ENCODE data around the gene TSHZ2.
"Not testable (repeated sequence)": the region's sequence is repeated elsewhere in the genome, so short reads cannot be mapped to it uniquely, and the experiment has no call there.

The TSHZ2 gene

GRCh38 chr20:52945862-52946522 is 26.2 kb upstream of the TSHZ2 start:
- no peaks in the 10 kb centered on the region for H3K36me3 ChIP-seq (ENCODE audit: insufficient read depth, low read length)

DNA sequence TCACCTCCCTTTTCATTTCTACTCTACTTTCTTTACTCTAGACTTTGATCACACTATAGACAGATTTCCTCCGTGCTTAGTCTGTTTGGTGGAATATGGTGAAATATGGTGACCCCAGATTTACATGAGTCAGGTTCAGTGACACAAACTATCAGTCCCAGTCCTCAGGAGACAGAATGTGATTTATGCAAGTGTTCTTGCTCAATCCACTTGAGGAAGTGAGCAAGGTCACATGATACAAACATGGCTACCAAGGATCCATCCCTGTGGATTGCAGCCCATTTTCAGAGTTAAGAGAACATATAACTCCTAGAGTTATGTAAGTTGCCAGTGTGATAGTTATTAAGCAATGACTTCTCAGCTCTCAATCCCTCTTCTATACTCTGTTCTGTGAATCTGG is 23.7 kb upstream of the TSHZ2 start:
- Histone ChIP-seq H3K9me3 (ENCODE audit: control insufficient read depth, insufficient read depth, low read length) (no peaks in the 10 kb centered on the region), H3K36me3 (ENCODE audit: insufficient read depth, low read length) (no peaks in the 10 kb centered on the region), H3K4me1 (ENCODE audit: insufficient read depth, low read length) (no peaks in the 10 kb centered on the region), H3K9ac (ENCODE audit: low read depth, low read length) (no peak overlapping the region)

More at GRCh38 chr20:52945862-52946522, 26.2 kb upstream of the TSHZ2 start:
- no peak overlapping the region for H3K9ac ChIP-seq (ENCODE audit: low read depth, low read length)
- H3K4me1 ChIP-seq (ENCODE audit: insufficient read depth, low read length): no peaks in the 10 kb centered on the region
- H3K9me3 ChIP-seq (ENCODE audit: control insufficient read depth, insufficient read depth, low read length): no peaks in the 10 kb centered on the region

DNA sequence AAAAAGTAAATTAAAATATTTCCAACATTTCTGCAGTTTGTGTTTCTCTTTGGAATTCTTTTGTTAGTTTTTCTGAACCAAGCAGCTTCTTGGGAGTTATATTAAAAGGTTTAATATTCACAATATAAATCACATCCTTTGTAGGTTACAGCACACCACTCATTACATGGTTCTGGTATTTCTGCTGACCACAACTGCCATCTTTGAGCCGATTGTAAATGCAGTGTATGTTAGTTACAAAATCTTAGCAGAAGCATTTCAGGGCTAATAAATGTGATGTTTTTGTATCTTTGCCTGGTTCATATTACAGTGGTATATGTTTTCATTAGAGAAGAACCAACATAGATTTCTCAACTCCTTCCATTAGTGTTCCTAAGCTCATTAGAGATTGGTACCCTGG is 19.1 kb upstream of the TSHZ2 start:
- Histone ChIP-seq H3K9ac (ENCODE audit: low read depth, low read length) (no peak overlapping the region), H3K4me1 (ENCODE audit: insufficient read depth, low read length) (no peaks in the 10 kb centered on the region), H3K9me3 (ENCODE audit: control insufficient read depth, insufficient read depth, low read length) (no peaks in the 10 kb centered on the region), H3K36me3 (ENCODE audit: insufficient read depth, low read length) (no peaks in the 10 kb centered on the region)

DNA sequence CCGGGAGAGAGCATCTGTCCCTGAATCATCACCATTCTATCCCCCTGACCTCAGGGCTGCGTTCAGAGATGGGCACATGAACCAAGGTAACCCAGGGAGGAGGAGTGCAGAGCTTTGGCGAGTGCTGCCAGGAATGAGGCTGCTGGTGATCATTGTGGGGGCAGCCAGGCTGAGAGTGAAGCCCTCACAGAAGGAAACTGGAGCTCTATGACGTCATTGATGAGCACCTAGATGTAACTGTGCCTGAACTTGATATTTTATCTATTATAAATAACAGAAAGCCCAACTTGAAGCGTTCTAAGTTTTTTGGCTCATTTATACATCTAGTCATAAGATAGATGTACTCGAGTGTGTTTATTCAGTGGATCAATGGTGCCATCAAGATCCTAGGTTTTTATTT is 17.3 kb upstream of the TSHZ2 start:
- no peaks in the 10 kb centered on the region for H3K36me3 ChIP-seq (ENCODE audit: insufficient read depth, low read length)
- H3K9ac ChIP-seq (ENCODE audit: low read depth, low read length): no peak overlapping the region
- no peaks in the 10 kb centered on the region for H3K4me1 ChIP-seq (ENCODE audit: insufficient read depth, low read length)
- no peaks in the 10 kb centered on the region for H3K9me3 ChIP-seq (ENCODE audit: control insufficient read depth, insufficient read depth, low read length)

- H3K9ac ChIP-seq (ENCODE audit: low read depth, low read length): no peak overlapping the region
- H3K4me1 ChIP-seq (ENCODE audit: insufficient read depth, low read length): no peaks in the 10 kb centered on the region
- H3K36me3 ChIP-seq (ENCODE audit: insufficient read depth, low read length): no peaks in the 10 kb centered on the region
These were observed 13.9 kb upstream of the TSHZ2 start for GRCh38 chr20:52958211-52958610.

GRCh38 chr20:52959125-52959524 is 13.0 kb upstream of the TSHZ2 start:
- H3K4me1 ChIP-seq (ENCODE audit: insufficient read depth, low read length): no peaks in the 10 kb centered on the region; the same call in 1 of the 2 replicates
- no peaks in the 10 kb centered on the region for H3K9me3 ChIP-seq (ENCODE audit: control insufficient read depth, insufficient read depth, low read length)
- H3K9ac ChIP-seq (ENCODE audit: low read depth, low read length): no peak overlapping the region
- H3K36me3 ChIP-seq (ENCODE audit: insufficient read depth, low read length): no peaks in the 10 kb centered on the region

More at GRCh38 chr20:52958211-52958610, 13.9 kb upstream of the TSHZ2 start:
- no peaks in the 10 kb centered on the region for H3K9me3 ChIP-seq (ENCODE audit: control insufficient read depth, insufficient read depth, low read length)

GRCh38 chr20:52962183-52962582 is 10.0 kb upstream of the TSHZ2 start:
- no peak overlapping the region for H3K9ac ChIP-seq (ENCODE audit: low read depth, low read length)
- no peaks in the 10 kb centered on the region for H3K9me3 ChIP-seq (ENCODE audit: control insufficient read depth, insufficient read depth, low read length)
- H3K36me3 ChIP-seq (ENCODE audit: insufficient read depth, low read length): no peaks in the 10 kb centered on the region
- no peaks in the 10 kb centered on the region; the same call in 1 of the 2 replicates for H3K4me1 ChIP-seq (ENCODE audit: insufficient read depth, low read length)

GRCh38 chr20:52963131-52963530 is 9.0 kb upstream of the TSHZ2 start:
- Histone ChIP-seq H3K4me1 (ENCODE audit: insufficient read depth, low read length) (no peaks in the 10 kb centered on the region; the same call in 1 of the 2 replicates), H3K36me3 (ENCODE audit: insufficient read depth, low read length) (no peaks in the 10 kb centered on the region), H3K9me3 (ENCODE audit: control insufficient read depth, insufficient read depth, low read length) (no peaks in the 10 kb centered on the region), H3K9ac (ENCODE audit: low read depth, low read length) (no peak overlapping the region)

GRCh38 chr20:52964131-52964530 is 8.0 kb upstream of the TSHZ2 start:
- Histone ChIP-seq H3K36me3 (ENCODE audit: insufficient read depth, low read length) (no peaks in the 10 kb centered on the region), H3K9ac (ENCODE audit: low read depth, low read length) (no peak overlapping the region), H3K9me3 (ENCODE audit: control insufficient read depth, insufficient read depth, low read length) (no peaks in the 10 kb centered on the region), H3K4me1 (ENCODE audit: insufficient read depth, low read length) (no peaks in the 10 kb centered on the region; the same call in 1 of the 2 replicates)

DNA sequence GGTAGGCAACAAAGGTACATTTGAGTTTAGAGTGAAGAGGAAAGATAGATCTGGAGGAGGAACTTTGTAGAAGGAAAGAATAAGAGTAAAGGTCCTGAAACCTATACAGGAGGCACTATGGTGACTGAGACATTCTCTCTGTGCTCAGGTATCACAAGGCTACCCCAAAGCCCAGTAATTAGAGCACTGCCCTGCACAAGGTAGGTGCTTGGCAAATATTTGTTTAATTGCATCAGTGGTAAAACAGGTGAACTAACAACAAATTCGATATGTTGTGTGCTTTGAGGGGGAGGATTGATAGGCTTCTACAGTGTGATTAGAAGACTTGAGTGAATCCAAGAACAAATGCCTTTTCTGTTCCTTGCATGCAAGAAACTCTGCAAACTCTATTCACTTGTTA is 6.8 kb upstream of the TSHZ2 start:
- Histone ChIP-seq H3K9me3 (ENCODE audit: control insufficient read depth, insufficient read depth, low read length) (no peaks in the 10 kb centered on the region), H3K4me1 (ENCODE audit: insufficient read depth, low read length) (no peaks in the 10 kb centered on the region; the same call in 1 of the 2 replicates), H3K9ac (ENCODE audit: low read depth, low read length) (no peak overlapping the region), H3K36me3 (ENCODE audit: insufficient read depth, low read length) (no peaks in the 10 kb centered on the region)

DNA sequence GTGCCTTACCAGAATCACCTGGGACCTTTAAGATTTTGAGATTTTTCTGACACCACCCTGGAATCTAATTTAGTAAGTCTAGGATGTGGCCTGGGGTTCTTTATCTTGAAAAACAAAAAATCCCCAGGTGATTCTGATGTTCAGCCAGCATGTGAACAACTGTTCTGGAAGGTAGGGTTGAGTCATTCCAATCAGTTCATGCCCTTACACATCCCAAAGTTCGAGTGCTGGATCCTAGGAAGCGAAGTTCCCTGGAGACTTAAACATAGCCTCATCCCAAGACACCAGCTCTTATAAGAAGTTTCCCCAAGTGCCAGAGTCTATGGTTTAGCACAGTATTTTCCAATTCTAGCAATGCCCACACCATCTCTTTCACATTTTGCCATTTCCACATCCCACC is 6.3 kb upstream of the TSHZ2 start:
- H3K9ac ChIP-seq (ENCODE audit: low read depth, low read length): no peak overlapping the region
- no peaks in the 10 kb centered on the region for H3K36me3 ChIP-seq (ENCODE audit: insufficient read depth, low read length)
- H3K9me3 ChIP-seq (ENCODE audit: control insufficient read depth, insufficient read depth, low read length): no peaks in the 10 kb centered on the region
- no peaks in the 10 kb centered on the region; the same call in 1 of the 2 replicates for H3K4me1 ChIP-seq (ENCODE audit: insufficient read depth, low read length)

- not testable (repeated sequence) for H3K9me3 ChIP-seq (ENCODE audit: control insufficient read depth, insufficient read depth, low read length); H3K36me3 ChIP-seq (ENCODE audit: insufficient read depth, low read length); H3K4me1 ChIP-seq (ENCODE audit: insufficient read depth, low read length); H3K9ac ChIP-seq (ENCODE audit: low read depth, low read length)
These were observed 5.6 kb upstream of the TSHZ2 start for GRCh38 chr20:52966543-52966942.

DNA sequence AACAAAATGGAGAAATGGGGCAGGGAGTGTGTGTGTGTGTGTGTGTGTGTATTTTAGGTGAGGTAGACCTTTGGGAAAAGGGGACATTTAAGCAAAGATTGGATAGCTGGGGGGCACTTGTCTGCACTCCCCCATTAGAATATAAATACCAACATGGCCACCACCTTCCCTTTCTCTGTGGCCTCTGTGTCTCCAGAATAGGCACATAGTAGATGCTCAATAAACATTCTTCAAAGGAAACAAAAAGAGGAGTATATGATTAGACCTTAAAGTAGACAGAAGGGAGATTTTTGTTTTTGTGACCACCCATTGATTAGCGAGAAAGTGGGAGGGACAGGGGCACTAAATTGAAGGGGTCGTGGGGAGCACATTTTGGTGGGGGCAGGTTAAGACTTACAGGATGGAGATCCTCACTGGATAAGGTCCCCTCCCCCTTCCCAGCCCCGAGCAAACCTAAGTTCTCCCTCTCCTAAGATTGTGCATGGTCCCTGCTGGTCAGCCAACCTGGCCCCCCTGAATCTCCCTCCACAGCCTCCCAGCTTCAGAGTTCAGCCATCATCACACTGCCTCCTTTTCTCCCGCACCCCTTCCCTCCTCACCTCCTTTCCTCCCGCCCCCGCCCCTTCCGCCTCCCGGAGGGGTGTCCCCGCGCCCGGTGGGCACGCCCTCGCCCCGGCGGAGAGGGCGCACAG is 514 bp upstream of the TSHZ2 start:
- Histone ChIP-seq H3K36me3 (ENCODE audit: insufficient read depth, low read length) (no peaks in the 10 kb centered on the region), H3K9ac (ENCODE audit: low read depth, low read length) (peak overlapping the region; percentile 78; the same call in 1 of the 2 replicates), H3K9me3 (ENCODE audit: control insufficient read depth, insufficient read depth, low read length) (no peaks in the 10 kb centered on the region), H3K4me1 (ENCODE audit: insufficient read depth, low read length) (no peaks in the 10 kb centered on the region)

GRCh38 chr20:52972965-52973819 is 1.0 kb downstream of the TSHZ2 start:
- no peaks in the 10 kb centered on the region for H3K4me1 ChIP-seq (ENCODE audit: insufficient read depth, low read length)
- no peaks in the 10 kb centered on the region for H3K36me3 ChIP-seq (ENCODE audit: insufficient read depth, low read length)
- H3K9me3 ChIP-seq (ENCODE audit: control insufficient read depth, insufficient read depth, low read length): no peaks in the 10 kb centered on the region
- peak overlapping the region; percentile 78; the same call in 1 of the 2 replicates for H3K9ac ChIP-seq (ENCODE audit: low read depth, low read length)

All from ES-I3 (cell line).